ENCODE results near the gene NEIL3. TPM values are rescaled to one million over a fixed set of nuclear protein-coding genes. Genes with fewer than 3 reads are reported as not detected.

Gene NEIL3
- total and polyA plus RNA-seq, 2 of the 8 experiments (the other 6 are each of a cell fraction or from before 2014, with no cell fraction given), result 5.5 to 11.0 TPM

- no peak overlapping the region for H3K27ac ChIP-seq (ENCODE audit: low read depth, low read length)
- H3K4me3 ChIP-seq (ENCODE audit: extremely low read depth in 1 of 4, insufficient read depth in 2 of 4, low read depth in 3 of 4, low read length in 4 of 4), result no peak overlapping the region
- H3K4me1 ChIP-seq (replicated peaks in 1 of 4; ENCODE audit: control insufficient read depth in 3 of 4, insufficient read depth in 4 of 4, low read length in 3 of 4), result no peaks in the 10 kb centered on the region
- no peak overlapping the region for H2BK15ac ChIP-seq (ENCODE audit: low read length)
- DNase-seq (ENCODE audit: low read depth in 1 of 2, low spot score in 2 of 2), result no peak
- no peak overlapping the region for H4K91ac ChIP-seq (replicated peaks; ENCODE audit: insufficient read length, low read length)
- no peak overlapping the region for H4K5ac ChIP-seq (ENCODE audit: insufficient read length, low read depth, low read length)
- H2BK12ac ChIP-seq (ENCODE audit: low read depth, low read length), result no peak overlapping the region
- no peak overlapping the region for H3K23ac ChIP-seq (ENCODE audit: insufficient read length)
- no peak overlapping the region for H3K56ac ChIP-seq (replicated peaks; ENCODE audit: insufficient read length, low read depth, low read length)
- H4K8ac ChIP-seq (ENCODE audit: extremely low read depth, insufficient read depth, low read length), result no peak overlapping the region
- ChIA-PET POLR2A (ENCODE audit: partially characterized antibody) (no interaction called here), CTCF (ENCODE audit: partially characterized antibody) (interaction anchor here (1.1 to 1.6 kb wide), 2 partner anchors 34 to 162 kb away, joined by 4 to 8 read pairs; no protein-coding TSS in a partner anchor)
- H2AK5ac ChIP-seq (ENCODE audit: low read depth, low read length), result no peak overlapping the region
- H3K36me3 ChIP-seq (ENCODE audit: control insufficient read depth in 2 of 4, insufficient read depth in 4 of 4, low read length in 3 of 4), result no peaks in the 10 kb centered on the region
- FAIRE-seq, result no peak
- H3K79me1 ChIP-seq (ENCODE audit: low read depth, low read length), result no peaks in the 10 kb centered on the region
- H3K9me3 ChIP-seq (ENCODE audit: insufficient read depth in 2 of 2, low read depth in 1 of 2, low read length in 1 of 2), result no peaks in the 10 kb centered on the region; a peak in 1 of 4 replicates
- no peaks in the 10 kb centered on the region for H3K23me2 ChIP-seq (ENCODE audit: low read depth, low read length)
- no peak overlapping the region for H2BK20ac ChIP-seq (ENCODE audit: low read length)
- no peak overlapping the region for H3K4ac ChIP-seq (replicated peaks; ENCODE audit: insufficient read length, low read depth, low read length)
- H3K4me2 ChIP-seq (ENCODE audit: insufficient read depth in 1 of 2, low read depth in 2 of 2, low read length in 2 of 2), result no peak overlapping the region
- no peaks in the 10 kb centered on the region for H3K79me2 ChIP-seq (ENCODE audit: control insufficient read depth in 1 of 2, insufficient read depth in 2 of 2, low read length in 2 of 2)
- H3K18ac ChIP-seq (ENCODE audit: extremely low read depth, low read length), result no peak overlapping the region
- H2AFZ ChIP-seq (ENCODE audit: low read length), result no peak overlapping the region
- 81% methylated on average over 5 of the region's 5 CpGs; no CpG with 5 or more reads in 1 of the 2 experiments for WGBS, 2 experiments (ENCODE audit: extremely low coverage in 1 of 2, insufficient coverage in 1 of 2, insufficient read length in 1 of 2, insufficient replicate concordance in 2 of 2, low coverage in 1 of 2, low lambda C conversion rate in 2 of 2, missing lambda C conversion rate in 1 of 2)
- H3K9ac ChIP-seq (replicated peaks in 1 of 4; ENCODE audit: extremely low read depth in 1 of 4, low read depth in 3 of 4, low read length in 3 of 4), result no peak overlapping the region
- H2BK5ac ChIP-seq (ENCODE audit: low read depth, low read length), result no peak overlapping the region
- H4K20me1 ChIP-seq (replicated peaks in 1 of 2; ENCODE audit: control insufficient read depth in 1 of 2, insufficient read depth in 2 of 2, low read length in 2 of 2), result no peaks in the 10 kb centered on the region
- H2BK120ac ChIP-seq (replicated peaks; ENCODE audit: low read depth, low read length), result no peak overlapping the region
- H3K14ac ChIP-seq (ENCODE audit: insufficient read length), result no peak overlapping the region
- H3K27me3 ChIP-seq (replicated peaks in 1 of 4; ENCODE audit: control insufficient read depth in 3 of 4, extremely low read depth in 1 of 4, insufficient read depth in 3 of 4, low read length in 3 of 4), result no peaks in the 10 kb centered on the region
- TF ChIP-seq TBP (IDR thresholded peaks at IDR 0.05; ENCODE audit: low read depth, low read length), result no peak
- no peak for TF ChIP-seq CREB1 (IDR thresholded peaks at IDR 0.05)
- no peak for TF ChIP-seq SIN3A (conservative IDR thresholded peaks at IDR 0.05 in 1 of 2, IDR thresholded peaks at IDR 0.05 in 1 of 2; ENCODE audit: low read depth in 1 of 2, low read length in 2 of 2)
- no peak for TF ChIP-seq POLR2AphosphoS5 (IDR thresholded peaks at IDR 0.05; ENCODE audit: low read depth, low read length)
- no peak for TF ChIP-seq JUND (IDR thresholded peaks at IDR 0.05; ENCODE audit: low read length)
- no peak for TF ChIP-seq GABPA (IDR thresholded peaks at IDR 0.05; ENCODE audit: borderline replicate concordance, insufficient read depth, low read length)
- TF ChIP-seq HDAC6 (IDR thresholded peaks at IDR 0.05; ENCODE audit: low read depth, low read length), result no peak
- TF ChIP-seq CEBPB (IDR thresholded peaks at IDR 0.05; ENCODE audit: low read depth, low read length), result no peak
- no peak for TF ChIP-seq SAP30 (IDR thresholded peaks at IDR 0.05; ENCODE audit: insufficient read depth, insufficient replicate concordance, low read length)
- no peak for TF ChIP-seq EGR1 (IDR thresholded peaks at IDR 0.05; ENCODE audit: borderline replicate concordance, low read depth, low read length)
- no peak for TF ChIP-seq RNF2 (IDR thresholded peaks at IDR 0.05; ENCODE audit: borderline replicate concordance, low read depth, low read length, missing control alignments, poor library complexity, severe bottlenecking)
- no peak for TF ChIP-seq BRCA1 (IDR thresholded peaks at IDR 0.05; ENCODE audit: low read depth, low read length)
- TF ChIP-seq MAFK (IDR thresholded peaks at IDR 0.05; ENCODE audit: low read depth, low read length), result no peak
- no peak for TF ChIP-seq SP1 (IDR thresholded peaks at IDR 0.05; ENCODE audit: low read depth, low read length)
- no peak for TF ChIP-seq HDAC2 (IDR thresholded peaks at IDR 0.05; ENCODE audit: borderline replicate concordance in 1 of 2, low read depth in 2 of 2, low read length in 2 of 2)
These were observed 102.3 kb downstream of the NEIL3 start for GRCh38 chr4:177411996-177412395.

Measured in H1 (cell line).